Type B pancreatic cell (in vitro differentiated cells): ENCODE results near the gene POLR1A. TPM values are rescaled to one million over a fixed set of nuclear protein-coding genes. Genes with fewer than 3 reads are reported as not detected.

Experiments
- DNase-seq: peaks from one replicate; pipeline ENCODE4 v3.0.0; 2021; ENCODE audit warnings: mixed read lengths; ENCODE audit not compliant: unreplicated experiment; ENCODE audit errors: extremely low spot score
- H3K27ac Mint-ChIP-seq: 2 replicates; pipeline ENCODE4 v1.8.0; 2021; ENCODE audit warnings: mild to moderate bottlenecking, mixed read lengths
- H3K27me3 Mint-ChIP-seq: 2 replicates; pipeline ENCODE4 v1.8.0; 2021; ENCODE audit warnings: mixed read lengths
- H3K36me3 Mint-ChIP-seq: 2 replicates; pipeline ENCODE4 v1.8.0; 2021; ENCODE audit warnings: mixed read lengths
- H3K4me1 Mint-ChIP-seq: one replicate; pipeline ENCODE4 v1.8.0; 2021; ENCODE audit warnings: mixed read lengths; ENCODE audit not compliant: unreplicated experiment
- H3K4me3 Mint-ChIP-seq: 2 replicates; pipeline ENCODE4 v1.8.0; 2021; ENCODE audit warnings: mild to moderate bottlenecking, mixed read lengths
- H3K9me3 Mint-ChIP-seq: 2 replicates; pipeline ENCODE4 v1.8.0; 2021; ENCODE audit warnings: mixed read lengths
- total RNA-seq: library from RNA; stranded (reverse); gene quantifications from 2 replicates; pipeline ENCODE4 v1.2.1, GENCODE V29; 2021; ENCODE audit warnings: low replicate concordance
- TF ChIP-seq, protein P1 (sequence below): fragments of 200-600 bp; sonication (generic); conservative IDR thresholded peaks from 2 replicates; pipeline ENCODE4 v1.5.0; 2021; ENCODE audit warnings: antibody characterized with exemption, mild to moderate bottlenecking

POLR1A gene
- total RNA-seq, 1 donor from 2014 or later = 57.6 TPM

DNA sequence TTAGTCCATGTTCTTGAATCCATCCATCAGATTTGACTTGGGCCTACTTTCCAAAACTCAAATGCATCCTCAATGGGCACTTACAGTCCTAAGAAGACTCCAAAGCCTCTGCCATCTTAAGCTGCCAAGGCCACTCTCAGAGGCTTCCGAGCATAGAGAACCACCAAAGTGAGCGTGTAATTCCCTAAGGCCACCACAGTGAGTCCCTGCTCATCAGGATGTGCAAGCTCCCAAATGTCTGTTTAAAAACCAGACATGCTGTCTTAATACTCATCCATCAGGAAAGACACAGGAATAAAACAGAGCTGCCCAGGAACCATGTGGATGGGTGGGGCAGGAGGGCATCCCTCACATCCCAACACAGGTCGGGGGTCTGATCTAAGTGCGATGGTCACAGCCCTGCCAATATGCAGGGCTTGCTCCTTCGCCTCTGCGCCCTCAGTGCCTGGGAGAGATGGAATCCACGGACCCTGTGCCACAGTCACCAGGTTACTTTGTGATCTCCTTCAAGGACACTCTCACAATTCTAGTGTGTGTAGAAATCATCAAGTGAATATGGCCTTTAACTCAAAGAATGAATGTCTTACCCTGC, 80.4 kb downstream of the POLR1A start:
- Mint-ChIP-seq H3K9me3 (no peaks in the 10 kb centered on the region), H3K4me1 (peaks cover 6% of the 10 kb centered on the region), H3K27me3 (no peaks in the 10 kb centered on the region), H3K4me3 (no peak overlapping the region), H3K27ac (no peak overlapping the region), H3K36me3 (peaks cover 29% of the 10 kb centered on the region)
- TF ChIP-seq, protein P1, sequence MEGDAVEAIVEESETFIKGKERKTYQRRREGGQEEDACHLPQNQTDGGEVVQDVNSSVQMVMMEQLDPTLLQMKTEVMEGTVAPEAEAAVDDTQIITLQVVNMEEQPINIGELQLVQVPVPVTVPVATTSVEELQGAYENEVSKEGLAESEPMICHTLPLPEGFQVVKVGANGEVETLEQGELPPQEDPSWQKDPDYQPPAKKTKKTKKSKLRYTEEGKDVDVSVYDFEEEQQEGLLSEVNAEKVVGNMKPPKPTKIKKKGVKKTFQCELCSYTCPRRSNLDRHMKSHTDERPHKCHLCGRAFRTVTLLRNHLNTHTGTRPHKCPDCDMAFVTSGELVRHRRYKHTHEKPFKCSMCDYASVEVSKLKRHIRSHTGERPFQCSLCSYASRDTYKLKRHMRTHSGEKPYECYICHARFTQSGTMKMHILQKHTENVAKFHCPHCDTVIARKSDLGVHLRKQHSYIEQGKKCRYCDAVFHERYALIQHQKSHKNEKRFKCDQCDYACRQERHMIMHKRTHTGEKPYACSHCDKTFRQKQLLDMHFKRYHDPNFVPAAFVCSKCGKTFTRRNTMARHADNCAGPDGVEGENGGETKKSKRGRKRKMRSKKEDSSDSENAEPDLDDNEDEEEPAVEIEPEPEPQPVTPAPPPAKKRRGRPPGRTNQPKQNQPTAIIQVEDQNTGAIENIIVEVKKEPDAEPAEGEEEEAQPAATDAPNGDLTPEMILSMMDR = peak; percentile 35
- DNase-seq = no peak

DNA sequence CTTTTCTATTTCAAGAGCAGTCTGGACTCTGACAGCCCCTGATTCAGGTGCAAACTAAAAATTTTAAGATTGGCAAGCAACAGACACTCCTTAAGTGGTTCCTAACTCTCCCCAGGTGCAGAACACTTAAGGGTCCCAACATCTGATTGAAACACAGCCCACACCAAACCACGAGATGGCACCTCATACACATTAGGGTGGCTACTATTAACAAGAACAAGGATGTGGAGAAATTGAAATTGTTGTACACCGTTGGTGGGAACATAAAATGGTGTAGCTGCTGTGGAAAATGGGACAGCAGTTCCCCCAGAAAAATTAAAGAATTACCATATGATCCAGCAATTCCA, 82.3 kb downstream of the POLR1A start:
- TF ChIP-seq, protein P1 = no peak

DNA sequence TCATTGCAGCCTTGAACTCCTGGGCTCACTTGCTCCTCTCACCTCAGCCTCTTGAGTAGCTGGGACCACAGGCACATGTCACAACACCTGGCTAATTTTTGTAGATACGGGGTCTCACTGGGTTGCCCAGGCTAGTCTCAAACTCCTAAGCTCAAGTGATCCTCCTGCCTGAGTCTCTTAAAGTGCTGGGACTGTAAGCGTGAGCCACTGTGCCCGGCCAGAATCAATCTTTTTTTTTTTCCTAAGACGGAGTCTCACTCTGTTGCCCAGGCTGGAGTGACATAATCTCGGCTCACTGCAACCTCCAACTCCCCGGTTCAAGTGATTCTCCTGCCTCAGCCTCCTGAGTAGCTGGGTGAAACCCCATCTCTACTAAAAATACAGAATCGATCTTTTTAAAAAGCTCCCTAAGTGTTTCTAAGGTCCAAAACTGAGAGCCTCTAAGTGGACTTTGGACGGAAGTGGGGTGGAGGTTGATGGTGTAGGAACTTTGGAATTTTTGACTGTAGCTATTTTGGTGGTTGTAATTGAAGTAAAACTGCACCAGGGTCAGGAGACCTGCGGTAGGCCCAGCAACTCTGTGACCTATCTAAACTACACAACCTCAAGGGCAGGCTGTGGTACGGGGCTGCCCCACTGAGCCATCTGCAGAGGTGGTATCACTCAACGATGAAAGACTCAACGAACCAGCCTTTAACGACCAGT, 82.9 kb downstream of the POLR1A start:
- H3K27me3 Mint-ChIP-seq = no peaks in the 10 kb centered on the region
- H3K27ac Mint-ChIP-seq = no peak overlapping the region
- no peak for DNase-seq
- no peak overlapping the region for H3K4me3 Mint-ChIP-seq
- H3K4me1 Mint-ChIP-seq = peaks cover 6% of the 10 kb centered on the region
- TF ChIP-seq, protein P1 = no peak
- H3K9me3 Mint-ChIP-seq = no peaks in the 10 kb centered on the region
- peaks cover 19% of the 10 kb centered on the region for H3K36me3 Mint-ChIP-seq

More for the DNA sequence above, 82.3 kb downstream of the POLR1A start:
- Mint-ChIP-seq H3K9me3 (no peaks in the 10 kb centered on the region), H3K4me1 (peaks cover 6% of the 10 kb centered on the region), H3K27me3 (no peaks in the 10 kb centered on the region), H3K4me3 (no peak overlapping the region), H3K27ac (no peak overlapping the region), H3K36me3 (peaks cover 19% of the 10 kb centered on the region)
- no peak for DNase-seq

DNA sequence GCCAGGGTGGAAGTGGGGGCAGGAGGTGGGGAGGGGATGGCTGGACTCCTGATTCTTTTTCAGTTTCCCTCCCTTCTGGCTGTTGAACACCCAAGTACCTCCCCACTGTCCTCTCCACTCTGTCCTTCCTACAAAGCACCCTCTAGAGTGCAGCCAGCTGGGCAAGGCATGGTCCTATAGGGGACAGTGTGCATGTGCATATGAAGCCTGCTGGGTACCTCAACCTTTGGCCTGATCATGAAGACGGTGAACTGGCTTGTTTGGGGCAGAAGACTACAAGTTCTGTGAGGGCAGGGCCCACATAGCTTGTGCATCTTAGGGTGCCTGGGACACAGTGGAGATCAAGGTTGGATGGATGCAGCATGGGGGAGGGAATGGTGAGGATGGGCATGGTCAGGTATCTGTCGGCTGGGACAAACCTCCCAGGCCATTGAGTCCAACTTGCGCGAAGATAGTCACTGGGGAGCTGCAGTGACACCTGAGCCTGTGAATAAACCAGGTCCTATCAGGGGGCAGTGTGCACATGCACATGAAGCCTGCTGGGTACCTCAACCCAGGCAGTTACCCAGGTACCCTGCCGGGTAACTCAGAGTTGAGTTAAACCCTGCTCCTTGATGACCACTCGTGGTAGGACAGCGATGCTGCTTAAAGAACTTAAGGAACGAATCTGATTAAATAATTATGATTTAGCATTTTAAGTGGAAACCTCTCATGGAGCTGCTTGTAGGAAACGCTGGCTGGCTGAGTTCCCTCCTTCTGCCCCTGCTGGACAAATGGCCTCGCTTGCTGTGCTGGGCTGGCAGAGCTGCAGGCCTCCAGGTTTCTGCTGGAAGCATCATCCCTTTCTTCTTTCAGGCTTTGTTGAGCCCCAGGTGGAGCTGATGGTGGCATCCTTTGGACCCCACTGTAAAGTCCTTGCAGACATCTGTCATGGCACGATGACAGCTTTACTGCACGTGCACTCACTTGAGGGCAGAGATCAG, 84.0 kb downstream of the POLR1A start:
- H3K9me3 Mint-ChIP-seq = no peaks in the 10 kb centered on the region
- no peak overlapping the region for H3K4me3 Mint-ChIP-seq
- peaks cover 13% of the 10 kb centered on the region for H3K36me3 Mint-ChIP-seq
- no peak for DNase-seq
- no peak overlapping the region for H3K27ac Mint-ChIP-seq
- H3K4me1 Mint-ChIP-seq = peaks cover 6% of the 10 kb centered on the region
- H3K27me3 Mint-ChIP-seq = no peaks in the 10 kb centered on the region
- TF ChIP-seq, protein P1 = no peak

DNA sequence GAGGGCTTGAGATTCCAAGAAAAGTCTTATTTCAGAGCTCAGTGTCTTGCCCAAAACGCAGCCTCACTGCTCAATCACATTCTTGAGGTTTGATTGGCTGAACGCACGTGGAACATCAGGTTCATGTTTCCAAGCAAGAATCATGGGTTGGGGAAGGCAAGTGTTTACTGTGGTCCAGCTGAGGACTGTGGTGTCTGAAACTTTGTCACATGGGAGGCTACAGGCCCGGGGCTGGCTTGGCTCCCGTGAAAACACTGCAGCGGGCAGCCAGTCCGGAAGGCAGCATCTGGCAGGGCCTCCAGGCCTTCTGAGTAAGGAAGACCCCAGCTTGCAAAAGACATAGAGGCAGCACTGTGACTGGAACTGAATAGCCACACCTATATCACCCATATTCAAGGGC, 84.7 kb downstream of the POLR1A start:
- no peaks in the 10 kb centered on the region for H3K27me3 Mint-ChIP-seq
- DNase-seq = no peak
- no peak overlapping the region for H3K27ac Mint-ChIP-seq
- peaks cover 6% of the 10 kb centered on the region for H3K4me1 Mint-ChIP-seq
- H3K9me3 Mint-ChIP-seq = no peaks in the 10 kb centered on the region
- TF ChIP-seq, protein P1 = no peak
- H3K36me3 Mint-ChIP-seq = peaks cover 13% of the 10 kb centered on the region
- no peak overlapping the region for H3K4me3 Mint-ChIP-seq
